HCT116 (cell line): ENCODE results near the gene FGF3. TPM values are rescaled to one million over a fixed set of nuclear protein-coding genes. Genes with fewer than 3 reads are reported as not detected.
"Not testable (repeated sequence)": the region's sequence is repeated elsewhere in the genome, so short reads cannot be mapped to it uniquely, and the experiment has no call there.

Source experiments
- ATAC-seq: fragments of 200-7000 bp; cut with Tn5 transposase; 2 replicates; pipeline ENCODE4 v1.9.1; 2020; ENCODE audit warnings: mild to moderate bottlenecking, moderate library complexity
- BruUV-seq: library from RNA; stranded (reverse); fragments of 400-500 nt; replicated peaks from 2 replicates; lab custom pipeline; 2021; lab: Mats Ljungman, UMichigan
- CTCF ChIA-PET: fragments of 300-600 bp; sonication (Branson Sonifier 250); formaldehyde crosslinking; loops from one replicate; lab custom pipeline; 2021; ENCODE audit warnings: antibody characterized with exemption; lab: Charles Lee
- POLR2A ChIA-PET: fragments of 300-600, 350-600 bp; sonication (Branson Sonifier 250); formaldehyde crosslinking; loops from one replicate; lab custom pipeline; 2021; ENCODE audit warnings: antibody characterized with exemption; lab: Charles Lee
- RAD21 ChIA-PET, 2 experiments: fragments of 300-600 bp; sonication (Branson Sonifier 250); formaldehyde crosslinking; loops; one replicate each; lab custom pipeline; 2023; ENCODE audit warnings: low total read pairs in 2 of 2; ENCODE audit not compliant: uncharacterized antibody in 2 of 2, unreplicated experiment in 2 of 2, low non-redundant PET in 1 of 2; lab: Charles Lee
- DNase-seq: peaks from one replicate; pipeline ENCODE4 v3.0.0-alpha.2; 2010; ENCODE audit warnings: low read depth, low spot score
- H2AFZ ChIP-seq: fragments of 200-600 bp; shearing (Covaris generic), sonication (generic); 2 replicates; pipeline ENCODE4 v1.6.1; 2017; ENCODE audit warnings: low read depth, mixed run types, mixed read lengths, antibody characterized with exemption, low read length; ENCODE audit not compliant: poor library complexity, severe bottlenecking
- H3K27ac ChIP-seq: 2 replicates; pipeline ENCODE4 v1.5.1; 2012; ENCODE audit warnings: low read depth, low read length
- H3K27me3 ChIP-seq: fragments of 200-600 bp; sonication (generic); 2 replicates; pipeline ENCODE4 v1.6.1; 2016; ENCODE audit warnings: mixed run types, low read length, mixed read lengths; ENCODE audit not compliant: insufficient read depth
- H3K36me3 ChIP-seq, 2 experiments: fragments of 200-500 bp in 1 of 2; fragments of 200-600 bp in 1 of 2; sonication (Bioruptor generic) in 1 of 2; sonication (generic) in 1 of 2; 2 replicates each; pipeline versions ENCODE4 v1.5.1 to v1.6.1; 2014 to 2016; ENCODE audit warnings: low read length in 2 of 2, inconsistent platforms in 1 of 2, mixed read lengths in 1 of 2, mixed run types in 1 of 2; ENCODE audit not compliant: insufficient read depth in 2 of 2, control insufficient read depth in 1 of 2
- H3K4me1 ChIP-seq, 2 experiments: fragments of 200-600 bp in 1 of 2; sonication (generic) in 1 of 2; 2 replicates each; pipeline versions ENCODE4 v1.5.1 to v1.6.1; 2012 to 2017; ENCODE audit warnings: low read length in 2 of 2, inconsistent platforms in 1 of 2, mild to moderate bottlenecking in 1 of 2, mixed read lengths in 1 of 2, mixed run types in 1 of 2, moderate library complexity in 1 of 2; ENCODE audit not compliant: insufficient read depth in 2 of 2, control insufficient read depth in 1 of 2
- H3K4me2 ChIP-seq: fragments of 200-600 bp; sonication (generic); 2 replicates; pipeline ENCODE4 v1.6.1; 2017; ENCODE audit warnings: mixed run types, low read length, mixed read lengths
- H3K4me3 ChIP-seq, 2 experiments: fragments of 200-600 bp in 1 of 2; sonication (generic) in 1 of 2; replicated peaks in 1 of 2; 2 replicates each; pipeline ENCODE4 v1.5.1; 2011 to 2016; ENCODE audit warnings: low read length in 2 of 2, control low read depth in 1 of 2, low read depth in 1 of 2, mild to moderate bottlenecking in 1 of 2, mixed read lengths in 1 of 2, mixed run types in 1 of 2
- H3K79me2 ChIP-seq: fragments of 200-600 bp; sonication (generic); 2 replicates; pipeline ENCODE4 v1.6.1; 2017; ENCODE audit warnings: mild to moderate bottlenecking, mixed run types, low read length, moderate library complexity, mixed read lengths; ENCODE audit not compliant: insufficient read depth
- H3K9ac ChIP-seq: fragments of 200-600 bp; sonication (generic); 2 replicates; pipeline ENCODE4 v1.6.1; 2016; ENCODE audit warnings: low read length, mixed read lengths
- H3K9me2 ChIP-seq: fragments of 200-600 bp; sonication (generic), shearing (Covaris generic); 2 replicates; pipeline ENCODE4 v1.6.1; 2017; ENCODE audit warnings: mixed run types, mild to moderate bottlenecking, moderate library complexity; ENCODE audit not compliant: insufficient read depth
- H3K9me3 ChIP-seq, 2 experiments: fragments of 200-500 bp in 1 of 2; fragments of 200-600 bp in 1 of 2; sonication (Bioruptor generic) in 1 of 2; sonication (generic) in 1 of 2; 2 replicates each; pipeline ENCODE4 v1.6.1; 2014 to 2017; ENCODE audit warnings: low read length in 2 of 2, mixed read lengths in 2 of 2, inconsistent platforms in 1 of 2, low read depth in 1 of 2, mild to moderate bottlenecking in 1 of 2, mixed run types in 1 of 2, moderate library complexity in 1 of 2; ENCODE audit not compliant: control insufficient read depth in 1 of 2, insufficient read depth in 1 of 2
- H4K20me1 ChIP-seq: fragments of 200-600 bp; sonication (generic), shearing (Covaris generic); 2 replicates; pipeline ENCODE4 v1.6.1; 2017; ENCODE audit warnings: mixed run types, mild to moderate bottlenecking, moderate library complexity; ENCODE audit not compliant: insufficient read depth
- CBX3 ChIP-seq: IDR thresholded peaks from 2 replicates; pipeline ENCODE4 v1.6.1; 2012; ENCODE audit warnings: low read depth
- CTCF ChIP-seq, 3 experiments: fragments of 200-600 bp in 1 of 3; sonication (generic) in 1 of 3; IDR thresholded peaks in 2 of 3; conservative IDR thresholded peaks in 1 of 3; 2 replicates each; pipeline ENCODE4 v1.5.1; 2012 to 2017; ENCODE audit warnings: low read depth in 2 of 3, low read length in 2 of 3, antibody characterized with exemption in 1 of 3, borderline replicate concordance in 1 of 3, control low read depth in 1 of 3, mild to moderate bottlenecking in 1 of 3, mixed read lengths in 1 of 3, mixed run types in 1 of 3, moderate library complexity in 1 of 3; ENCODE audit not compliant: insufficient read depth in 1 of 3
- JUND ChIP-seq: IDR thresholded peaks from 2 replicates; pipeline ENCODE4 v1.6.1; 2012
- POLR2AphosphoS5 ChIP-seq: IDR thresholded peaks from 2 replicates; pipeline ENCODE4 v1.6.1; 2011; ENCODE audit warnings: mild to moderate bottlenecking, low read depth, low read length, moderate library complexity
- RAD21 ChIP-seq: IDR thresholded peaks from 2 replicates; pipeline ENCODE4 v1.6.1; 2012; ENCODE audit warnings: low read depth, mild to moderate bottlenecking
- REST ChIP-seq: IDR thresholded peaks from 2 replicates; pipeline ENCODE4 v1.6.1; 2012; ENCODE audit warnings: low read depth
- TCF7L2 ChIP-seq: IDR thresholded peaks from 2 replicates; pipeline ENCODE4 v1.7.0; 2011; ENCODE audit warnings: borderline replicate concordance, inconsistent platforms; ENCODE audit not compliant: insufficient read depth, insufficient read length; ENCODE audit errors: extremely low read depth
- YY1 ChIP-seq: IDR thresholded peaks from 2 replicates; pipeline ENCODE4 v1.6.1; 2011; ENCODE audit warnings: low read length, low read depth, moderate library complexity, mild to moderate bottlenecking; ENCODE audit not compliant: insufficient replicate concordance; ENCODE audit errors: extremely low read depth
- ZFX ChIP-seq: fragments of 450-650 bp; IDR thresholded peaks from 2 replicates; pipeline ENCODE4 v1.6.1; 2017
- ZNF274 ChIP-seq: fragments of 200-500 bp; sonication (Bioruptor generic); IDR thresholded peaks from 2 replicates; pipeline ENCODE4 v1.6.1; 2014; ENCODE audit warnings: mild to moderate bottlenecking, low read depth, low read length, inconsistent platforms
- intact Hi-C: fragments of 100-400 bp; cut with micrococcal nuclease; formaldehyde crosslinking; loops from 2 replicates; pipeline ENCODE4 v1.10.0; 2022
- total RNA-seq: library from RNA; stranded (reverse); gene quantifications from one replicate; pipeline ENCODE4 v1.2.1, GENCODE V29; 2021; ENCODE audit not compliant: unreplicated experiment
- TF ChIP-seq, protein P1 (sequence below): IDR thresholded peaks from 2 replicates; pipeline ENCODE4 v1.6.1; 2012

Gene FGF3
- total RNA-seq, 1 experiment from 2014 or later: not detected

- H3K4me1 ChIP-seq, RAD21 ChIA-PET: not testable (repeated sequence)
These were observed 54.3 kb downstream of the FGF3 start for GRCh38 chr11:69764918-69765317.

DNA sequence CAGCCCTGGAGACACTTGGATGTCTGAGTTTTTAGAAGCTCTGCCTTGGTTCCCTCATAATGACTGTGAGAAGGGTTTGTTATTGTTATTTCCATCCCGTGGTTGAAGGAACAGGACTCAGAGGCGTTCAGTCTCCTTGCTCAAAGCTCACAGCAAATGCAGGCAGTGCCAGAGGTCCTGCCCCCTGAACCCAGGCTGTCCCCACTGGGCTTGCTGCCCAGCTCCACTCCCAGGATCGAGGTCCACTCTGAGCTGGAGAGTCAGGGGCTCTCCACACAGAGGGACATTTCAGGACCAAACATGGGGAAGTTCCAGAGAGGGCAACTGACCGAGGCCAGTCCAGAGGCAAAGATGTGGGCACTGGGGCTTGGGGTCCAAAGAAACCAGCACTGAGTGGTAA lies 58.9 kb downstream of the FGF3 start:
- Histone ChIP-seq H2AFZ (no peak overlapping the region), H3K4me1 (no peaks in the 10 kb centered on the region), H3K9ac (no peak overlapping the region), H3K4me2 (no peak overlapping the region), H4K20me1 (no peaks in the 10 kb centered on the region), H3K27ac (no peak overlapping the region), H3K4me3 (no peak overlapping the region), H3K36me3 (no peaks in the 10 kb centered on the region), H3K79me2 (no peaks in the 10 kb centered on the region), H3K9me2 (no peaks in the 10 kb centered on the region), H3K9me3 (peaks cover 0 to 13% of the 10 kb centered on the region in 2 experiments; a peak in 1 of 4 replicates), H3K27me3 (no peaks in the 10 kb centered on the region)
- intact Hi-C loops: no loop called here
- ChIA-PET POLR2A (no interaction called here), RAD21 (no interaction called here), CTCF (no interaction called here)
- DNase-seq (no peak), ATAC-seq (no peak)
- BruUV-seq: no TSS peak
- TF ChIP-seq, protein P1, sequence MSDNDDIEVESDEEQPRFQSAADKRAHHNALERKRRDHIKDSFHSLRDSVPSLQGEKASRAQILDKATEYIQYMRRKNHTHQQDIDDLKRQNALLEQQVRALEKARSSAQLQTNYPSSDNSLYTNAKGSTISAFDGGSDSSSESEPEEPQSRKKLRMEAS: no peak
- TF ChIP-seq CBX3 (no peak), ZFX (no peak), RAD21 (no peak), CTCF (IDR thresholded peaks at IDR 0.05 in 2 of 3, conservative IDR thresholded peaks at IDR 0.05 in 1 of 3; ENCODE audit: borderline replicate concordance in 1 of 3, insufficient read depth in 1 of 3, low read depth in 2 of 3, low read length in 2 of 3) (no peak), REST (no peak), JUND (no peak), ZNF274 (no peak), POLR2AphosphoS5 (no peak), YY1 (no peak), TCF7L2 (no peak)

More at GRCh38 chr11:69764918-69765317, 54.3 kb downstream of the FGF3 start:
- H3K27me3 ChIP-seq, H3K4me3 ChIP-seq, H4K20me1 ChIP-seq, POLR2A ChIA-PET, H2AFZ ChIP-seq, H3K27ac ChIP-seq, intact Hi-C loops, H3K36me3 ChIP-seq, H3K9ac ChIP-seq, H3K9me3 ChIP-seq, BruUV-seq, H3K9me2 ChIP-seq, ATAC-seq, H3K4me2 ChIP-seq, DNase-seq, CTCF ChIA-PET, H3K79me2 ChIP-seq: not testable (repeated sequence)
